H1 (cell line): ENCODE results near the gene TMED5. TPM values are rescaled to one million over a fixed set of nuclear protein-coding genes. Genes with fewer than 3 reads are reported as not detected.

Experiments
- CHD2 ChIP-seq: IDR thresholded peaks from 2 replicates; pipeline ENCODE4 v1.6.1; 2012; ENCODE audit warnings: low read length, improper control_type of control experiment
- EGR1 ChIP-seq: IDR thresholded peaks from 2 replicates; pipeline ENCODE4 v1.6.1; 2011; ENCODE audit warnings: low read depth, low read length, borderline replicate concordance
- JUND ChIP-seq: IDR thresholded peaks from 2 replicates; pipeline ENCODE4 v1.6.1; 2011; ENCODE audit warnings: mild to moderate bottlenecking, improper control_type of control experiment, low read length
- RAD21 ChIP-seq, 2 experiments: IDR thresholded peaks in 1 of 2; conservative IDR thresholded peaks in 1 of 2; 2 replicates each; pipeline ENCODE4 v1.6.1; 2011; ENCODE audit warnings: low read depth in 2 of 2, low read length in 2 of 2, improper control_type of control experiment in 1 of 2, inconsistent platforms in 1 of 2, mild to moderate bottlenecking in 1 of 2, moderate library complexity in 1 of 2
- YY1 ChIP-seq: IDR thresholded peaks from 2 replicates; pipeline ENCODE4 v1.6.1; 2011; ENCODE audit warnings: low read depth, mild to moderate bottlenecking, low read length
- polyA plus RNA-seq, 7 experiments: library from polyadenylated mRNA; depleted of rRNA in 3 of 7; stranded (reverse) in 5 of 7; unstranded in 2 of 7; fragments of >200 nt in 5 of 7; fragments of 200-250 nt in 2 of 7; gene quantifications; 1 replicate in 5 of 7; 2 replicates in 1 of 7; 4 replicates in 1 of 7; pipeline versions ENCODE4 v1.2.1 to v1.2.3, GENCODE V29; 2011 to 2013; ENCODE audit warnings: missing spikeins in 2 of 7, mixed read lengths in 2 of 7
- total RNA-seq: library from RNA; stranded (reverse); fragmentation: NEBNext Ultra II Directional; extraction: Animal tissue kit (Norgen Biotek cat#: 25700); gene quantifications from 2 replicates; pipeline ENCODE4 v1.2.1, GENCODE V29; 2021
- TF ChIP-seq, protein P1 (sequence below): fragments of 300-600 bp; sonication (generic); IDR thresholded peaks from 2 replicates; pipeline ENCODE4 v1.7.1; 2012; ENCODE audit warnings: low read length, moderate library complexity, mild to moderate bottlenecking, inconsistent platforms; ENCODE audit not compliant: insufficient replicate concordance
- TF ChIP-seq, protein P2 (sequence below): IDR thresholded peaks from 2 replicates; pipeline ENCODE4 v1.6.1; 2011; ENCODE audit warnings: low read depth, mild to moderate bottlenecking, low read length; ENCODE audit not compliant: insufficient read depth
- TF ChIP-seq, protein P3 (sequence below): IDR thresholded peaks from 2 replicates; pipeline ENCODE4 v1.6.1; 2011; ENCODE audit warnings: low read length, improper control_type of control experiment

TMED5 gene
- total and polyA plus RNA-seq, 2 of the 8 experiments (the other 6 are each of a cell fraction or from before 2014, with no cell fraction given), result 14.8 to 32.8 TPM

DNA sequence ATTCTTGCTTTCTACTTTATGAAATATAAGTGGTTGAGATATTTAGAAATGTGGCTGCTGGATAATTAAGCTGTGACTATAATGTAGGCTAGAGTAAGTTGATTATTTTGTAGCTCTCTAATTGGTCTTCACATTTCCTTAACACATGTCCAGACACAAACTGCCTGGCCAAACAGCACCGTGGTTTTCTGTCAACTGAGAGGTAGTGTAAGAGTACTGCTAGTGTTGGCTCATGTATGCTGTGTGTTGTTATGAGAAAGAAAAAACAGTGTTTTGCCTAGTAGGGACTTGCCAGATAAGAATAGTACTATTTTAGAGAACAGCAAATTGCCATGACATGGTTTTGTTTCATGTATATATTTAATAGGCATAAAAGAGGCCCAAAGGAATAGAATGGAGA, 37.1 kb downstream of the TMED5 start (continued):
- TF ChIP-seq, protein P1, sequence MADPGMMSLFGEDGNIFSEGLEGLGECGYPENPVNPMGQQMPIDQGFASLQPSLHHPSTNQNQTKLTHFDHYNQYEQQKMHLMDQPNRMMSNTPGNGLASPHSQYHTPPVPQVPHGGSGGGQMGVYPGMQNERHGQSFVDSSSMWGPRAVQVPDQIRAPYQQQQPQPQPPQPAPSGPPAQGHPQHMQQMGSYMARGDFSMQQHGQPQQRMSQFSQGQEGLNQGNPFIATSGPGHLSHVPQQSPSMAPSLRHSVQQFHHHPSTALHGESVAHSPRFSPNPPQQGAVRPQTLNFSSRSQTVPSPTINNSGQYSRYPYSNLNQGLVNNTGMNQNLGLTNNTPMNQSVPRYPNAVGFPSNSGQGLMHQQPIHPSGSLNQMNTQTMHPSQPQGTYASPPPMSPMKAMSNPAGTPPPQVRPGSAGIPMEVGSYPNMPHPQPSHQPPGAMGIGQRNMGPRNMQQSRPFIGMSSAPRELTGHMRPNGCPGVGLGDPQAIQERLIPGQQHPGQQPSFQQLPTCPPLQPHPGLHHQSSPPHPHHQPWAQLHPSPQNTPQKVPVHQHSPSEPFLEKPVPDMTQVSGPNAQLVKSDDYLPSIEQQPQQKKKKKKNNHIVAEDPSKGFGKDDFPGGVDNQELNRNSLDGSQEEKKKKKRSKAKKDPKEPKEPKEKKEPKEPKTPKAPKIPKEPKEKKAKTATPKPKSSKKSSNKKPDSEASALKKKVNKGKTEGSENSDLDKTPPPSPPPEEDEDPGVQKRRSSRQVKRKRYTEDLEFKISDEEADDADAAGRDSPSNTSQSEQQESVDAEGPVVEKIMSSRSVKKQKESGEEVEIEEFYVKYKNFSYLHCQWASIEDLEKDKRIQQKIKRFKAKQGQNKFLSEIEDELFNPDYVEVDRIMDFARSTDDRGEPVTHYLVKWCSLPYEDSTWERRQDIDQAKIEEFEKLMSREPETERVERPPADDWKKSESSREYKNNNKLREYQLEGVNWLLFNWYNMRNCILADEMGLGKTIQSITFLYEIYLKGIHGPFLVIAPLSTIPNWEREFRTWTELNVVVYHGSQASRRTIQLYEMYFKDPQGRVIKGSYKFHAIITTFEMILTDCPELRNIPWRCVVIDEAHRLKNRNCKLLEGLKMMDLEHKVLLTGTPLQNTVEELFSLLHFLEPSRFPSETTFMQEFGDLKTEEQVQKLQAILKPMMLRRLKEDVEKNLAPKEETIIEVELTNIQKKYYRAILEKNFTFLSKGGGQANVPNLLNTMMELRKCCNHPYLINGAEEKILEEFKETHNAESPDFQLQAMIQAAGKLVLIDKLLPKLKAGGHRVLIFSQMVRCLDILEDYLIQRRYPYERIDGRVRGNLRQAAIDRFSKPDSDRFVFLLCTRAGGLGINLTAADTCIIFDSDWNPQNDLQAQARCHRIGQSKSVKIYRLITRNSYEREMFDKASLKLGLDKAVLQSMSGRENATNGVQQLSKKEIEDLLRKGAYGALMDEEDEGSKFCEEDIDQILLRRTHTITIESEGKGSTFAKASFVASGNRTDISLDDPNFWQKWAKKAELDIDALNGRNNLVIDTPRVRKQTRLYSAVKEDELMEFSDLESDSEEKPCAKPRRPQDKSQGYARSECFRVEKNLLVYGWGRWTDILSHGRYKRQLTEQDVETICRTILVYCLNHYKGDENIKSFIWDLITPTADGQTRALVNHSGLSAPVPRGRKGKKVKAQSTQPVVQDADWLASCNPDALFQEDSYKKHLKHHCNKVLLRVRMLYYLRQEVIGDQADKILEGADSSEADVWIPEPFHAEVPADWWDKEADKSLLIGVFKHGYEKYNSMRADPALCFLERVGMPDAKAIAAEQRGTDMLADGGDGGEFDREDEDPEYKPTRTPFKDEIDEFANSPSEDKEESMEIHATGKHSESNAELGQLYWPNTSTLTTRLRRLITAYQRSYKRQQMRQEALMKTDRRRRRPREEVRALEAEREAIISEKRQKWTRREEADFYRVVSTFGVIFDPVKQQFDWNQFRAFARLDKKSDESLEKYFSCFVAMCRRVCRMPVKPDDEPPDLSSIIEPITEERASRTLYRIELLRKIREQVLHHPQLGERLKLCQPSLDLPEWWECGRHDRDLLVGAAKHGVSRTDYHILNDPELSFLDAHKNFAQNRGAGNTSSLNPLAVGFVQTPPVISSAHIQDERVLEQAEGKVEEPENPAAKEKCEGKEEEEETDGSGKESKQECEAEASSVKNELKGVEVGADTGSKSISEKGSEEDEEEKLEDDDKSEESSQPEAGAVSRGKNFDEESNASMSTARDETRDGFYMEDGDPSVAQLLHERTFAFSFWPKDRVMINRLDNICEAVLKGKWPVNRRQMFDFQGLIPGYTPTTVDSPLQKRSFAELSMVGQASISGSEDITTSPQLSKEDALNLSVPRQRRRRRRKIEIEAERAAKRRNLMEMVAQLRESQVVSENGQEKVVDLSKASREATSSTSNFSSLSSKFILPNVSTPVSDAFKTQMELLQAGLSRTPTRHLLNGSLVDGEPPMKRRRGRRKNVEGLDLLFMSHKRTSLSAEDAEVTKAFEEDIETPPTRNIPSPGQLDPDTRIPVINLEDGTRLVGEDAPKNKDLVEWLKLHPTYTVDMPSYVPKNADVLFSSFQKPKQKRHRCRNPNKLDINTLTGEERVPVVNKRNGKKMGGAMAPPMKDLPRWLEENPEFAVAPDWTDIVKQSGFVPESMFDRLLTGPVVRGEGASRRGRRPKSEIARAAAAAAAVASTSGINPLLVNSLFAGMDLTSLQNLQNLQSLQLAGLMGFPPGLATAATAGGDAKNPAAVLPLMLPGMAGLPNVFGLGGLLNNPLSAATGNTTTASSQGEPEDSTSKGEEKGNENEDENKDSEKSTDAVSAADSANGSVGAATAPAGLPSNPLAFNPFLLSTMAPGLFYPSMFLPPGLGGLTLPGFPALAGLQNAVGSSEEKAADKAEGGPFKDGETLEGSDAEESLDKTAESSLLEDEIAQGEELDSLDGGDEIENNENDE, result no peak
- TF ChIP-seq RAD21 (IDR thresholded peaks at IDR 0.05 in 1 of 2, conservative IDR thresholded peaks at IDR 0.05 in 1 of 2; ENCODE audit: low read depth in 2 of 2, low read length in 2 of 2) (no peak), CHD2 (no peak), YY1 (no peak), JUND (no peak), EGR1 (no peak)
- TF ChIP-seq, protein P2, sequence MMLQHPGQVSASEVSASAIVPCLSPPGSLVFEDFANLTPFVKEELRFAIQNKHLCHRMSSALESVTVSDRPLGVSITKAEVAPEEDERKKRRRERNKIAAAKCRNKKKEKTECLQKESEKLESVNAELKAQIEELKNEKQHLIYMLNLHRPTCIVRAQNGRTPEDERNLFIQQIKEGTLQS, result no peak
- TF ChIP-seq, protein P3, sequence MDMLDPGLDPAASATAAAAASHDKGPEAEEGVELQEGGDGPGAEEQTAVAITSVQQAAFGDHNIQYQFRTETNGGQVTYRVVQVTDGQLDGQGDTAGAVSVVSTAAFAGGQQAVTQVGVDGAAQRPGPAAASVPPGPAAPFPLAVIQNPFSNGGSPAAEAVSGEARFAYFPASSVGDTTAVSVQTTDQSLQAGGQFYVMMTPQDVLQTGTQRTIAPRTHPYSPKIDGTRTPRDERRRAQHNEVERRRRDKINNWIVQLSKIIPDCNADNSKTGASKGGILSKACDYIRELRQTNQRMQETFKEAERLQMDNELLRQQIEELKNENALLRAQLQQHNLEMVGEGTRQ, result no peak
